Right lobe of liver (tissue), 4 donors: ENCODE measurements around the gene CIAO1.

Source experiments
- POLR2A ChIP-seq: fragments of 450-650 bp; IDR thresholded peaks from one replicate; pipeline ENCODE4 v1.6.1; 2017; ENCODE audit warnings: antibody characterized with exemption, mild to moderate bottlenecking
- TF ChIP-seq, protein P1 (sequence below), 4 donors: fragments of 200-600 bp in 3 of 4; fragments of 450-650 bp in 1 of 4; IDR thresholded peaks; one replicate each; pipeline versions ENCODE4 v1.5.1 to v1.8.0; 2016 to 2022; ENCODE audit warnings: antibody characterized with exemption in 4 of 4, mild to moderate bottlenecking in 2 of 4
- donor health status: DM: no; HTN: no; CAD: no.
- donor health status: DM: no; HTN: no; CAD: no.
- donor health status: DM: no; HTN: yes; CAD: no.

- TF ChIP-seq, protein P1, sequence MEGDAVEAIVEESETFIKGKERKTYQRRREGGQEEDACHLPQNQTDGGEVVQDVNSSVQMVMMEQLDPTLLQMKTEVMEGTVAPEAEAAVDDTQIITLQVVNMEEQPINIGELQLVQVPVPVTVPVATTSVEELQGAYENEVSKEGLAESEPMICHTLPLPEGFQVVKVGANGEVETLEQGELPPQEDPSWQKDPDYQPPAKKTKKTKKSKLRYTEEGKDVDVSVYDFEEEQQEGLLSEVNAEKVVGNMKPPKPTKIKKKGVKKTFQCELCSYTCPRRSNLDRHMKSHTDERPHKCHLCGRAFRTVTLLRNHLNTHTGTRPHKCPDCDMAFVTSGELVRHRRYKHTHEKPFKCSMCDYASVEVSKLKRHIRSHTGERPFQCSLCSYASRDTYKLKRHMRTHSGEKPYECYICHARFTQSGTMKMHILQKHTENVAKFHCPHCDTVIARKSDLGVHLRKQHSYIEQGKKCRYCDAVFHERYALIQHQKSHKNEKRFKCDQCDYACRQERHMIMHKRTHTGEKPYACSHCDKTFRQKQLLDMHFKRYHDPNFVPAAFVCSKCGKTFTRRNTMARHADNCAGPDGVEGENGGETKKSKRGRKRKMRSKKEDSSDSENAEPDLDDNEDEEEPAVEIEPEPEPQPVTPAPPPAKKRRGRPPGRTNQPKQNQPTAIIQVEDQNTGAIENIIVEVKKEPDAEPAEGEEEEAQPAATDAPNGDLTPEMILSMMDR (IDR thresholded peaks at IDR 0.05) = no peak
- no peak for TF ChIP-seq POLR2A
Observed at GRCh38 chr2:96254571-96254970, 11.5 kb upstream of the CIAO1 start.
